Stimulated activated CD4-positive, alpha-beta T cell treated with anti-CD3 and anti-CD28 coated beads, Interleukin-12 subunit alpha, Interleukin-12 subunit beta, amount 100 ng/mL, for 4 hours (primary cell): ENCODE results near the gene ASAP3.

Experiments used
- DNase-seq: peaks from one replicate; pipeline ENCODE4 v3.0.0-alpha.2; 2020

The ASAP3 gene

GRCh38 chr1:23483321-23484252 is at the start of gene ASAP3:
Gene ASAP3 (minus strand): TSS chr1:23484179. CDS start chr1:23484133, 46 bp downstream.
- no peak for DNase-seq

- DNase-seq: no peak
Measured at GRCh38 chr1:23533246-23534023, 49.5 kb upstream of the ASAP3 start.

- no peak for DNase-seq
Measured at GRCh38 chr1:23531562-23532094, 47.6 kb upstream of the ASAP3 start.

GRCh38 chr1:23530747-23531561 is 47.0 kb upstream of the ASAP3 start, which contains the start of gene E2F2:
Gene E2F2 (minus strand): TSS chr1:23531233. CDS start chr1:23530793, 440 bp downstream.
- DNase-seq: peak; percentile 74

- no peak for DNase-seq
Measured at GRCh38 chr1:23530087-23530746, 46.2 kb upstream of the ASAP3 start.

GRCh38 chr1:23529146-23530086 is 45.4 kb upstream of the ASAP3 start:
- DNase-seq: no peak

- DNase-seq: peak; percentile 60
Measured at GRCh38 chr1:23528250-23528978, 44.4 kb upstream of the ASAP3 start.

- DNase-seq: no peak
Measured at GRCh38 chr1:23527900-23528249, 43.9 kb upstream of the ASAP3 start.

GRCh38 chr1:23527366-23527765 is 43.4 kb upstream of the ASAP3 start:
- no peak for DNase-seq

GRCh38 chr1:23526329-23527041 is 42.5 kb upstream of the ASAP3 start:
- no peak for DNase-seq

GRCh38 chr1:23525558-23526250 is 41.7 kb upstream of the ASAP3 start:
- DNase-seq: no peak

GRCh38 chr1:23524716-23525401 is 40.9 kb upstream of the ASAP3 start:
- DNase-seq: no peak

- no peak for DNase-seq
Measured at GRCh38 chr1:23524163-23524562, 40.2 kb upstream of the ASAP3 start.

GRCh38 chr1:23522244-23522982 is 38.4 kb upstream of the ASAP3 start:
- no peak for DNase-seq

- no peak for DNase-seq
Measured at GRCh38 chr1:23521588-23521987, 37.6 kb upstream of the ASAP3 start.

GRCh38 chr1:23517581-23517980 is 33.6 kb upstream of the ASAP3 start:
- no peak for DNase-seq

GRCh38 chr1:23515905-23516304 is 31.9 kb upstream of the ASAP3 start:
- no peak for DNase-seq
